ENCODE results near the gene ZFAND3.

DNA sequence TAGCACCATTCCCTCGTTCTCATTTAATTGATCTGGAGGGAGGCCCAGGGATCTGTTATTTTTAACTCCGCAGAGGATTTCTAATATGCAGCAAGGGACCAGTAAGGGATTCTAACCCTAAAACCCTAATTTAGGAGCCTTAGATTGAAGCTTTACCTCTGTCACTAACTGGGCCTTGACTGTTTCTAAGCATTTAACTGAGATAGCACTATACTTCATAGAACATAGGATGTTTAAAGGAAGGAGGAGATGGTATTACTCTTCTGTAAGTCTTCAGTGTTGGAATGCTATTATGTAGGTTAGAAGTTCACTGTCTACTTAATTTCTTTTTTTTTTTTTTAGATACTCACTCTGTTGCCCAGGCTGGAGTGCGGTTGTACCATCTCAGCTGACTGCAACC lies 242.5 kb downstream of the ZFAND3 start:
- TF ChIP-seq POLR2AphosphoS5 (IDR thresholded peaks at IDR 0.05; ENCODE audit: insufficient read depth in 1 of 2, low read depth in 1 of 2) = no peak
- TF ChIP-seq, protein P1, sequence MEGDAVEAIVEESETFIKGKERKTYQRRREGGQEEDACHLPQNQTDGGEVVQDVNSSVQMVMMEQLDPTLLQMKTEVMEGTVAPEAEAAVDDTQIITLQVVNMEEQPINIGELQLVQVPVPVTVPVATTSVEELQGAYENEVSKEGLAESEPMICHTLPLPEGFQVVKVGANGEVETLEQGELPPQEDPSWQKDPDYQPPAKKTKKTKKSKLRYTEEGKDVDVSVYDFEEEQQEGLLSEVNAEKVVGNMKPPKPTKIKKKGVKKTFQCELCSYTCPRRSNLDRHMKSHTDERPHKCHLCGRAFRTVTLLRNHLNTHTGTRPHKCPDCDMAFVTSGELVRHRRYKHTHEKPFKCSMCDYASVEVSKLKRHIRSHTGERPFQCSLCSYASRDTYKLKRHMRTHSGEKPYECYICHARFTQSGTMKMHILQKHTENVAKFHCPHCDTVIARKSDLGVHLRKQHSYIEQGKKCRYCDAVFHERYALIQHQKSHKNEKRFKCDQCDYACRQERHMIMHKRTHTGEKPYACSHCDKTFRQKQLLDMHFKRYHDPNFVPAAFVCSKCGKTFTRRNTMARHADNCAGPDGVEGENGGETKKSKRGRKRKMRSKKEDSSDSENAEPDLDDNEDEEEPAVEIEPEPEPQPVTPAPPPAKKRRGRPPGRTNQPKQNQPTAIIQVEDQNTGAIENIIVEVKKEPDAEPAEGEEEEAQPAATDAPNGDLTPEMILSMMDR (IDR thresholded peaks at IDR 0.05) = no peak
